ENCODE measurements around the gene OR5B2. TPM values are rescaled to one million over a fixed set of nuclear protein-coding genes. Genes with fewer than 3 reads are reported as not detected.

OR5B2 gene
- total RNA-seq: under 1 TPM in 1 of 4 donors, not detected in 3; 0.36 TPM
- not detected for polyA plus RNA-seq

DNA sequence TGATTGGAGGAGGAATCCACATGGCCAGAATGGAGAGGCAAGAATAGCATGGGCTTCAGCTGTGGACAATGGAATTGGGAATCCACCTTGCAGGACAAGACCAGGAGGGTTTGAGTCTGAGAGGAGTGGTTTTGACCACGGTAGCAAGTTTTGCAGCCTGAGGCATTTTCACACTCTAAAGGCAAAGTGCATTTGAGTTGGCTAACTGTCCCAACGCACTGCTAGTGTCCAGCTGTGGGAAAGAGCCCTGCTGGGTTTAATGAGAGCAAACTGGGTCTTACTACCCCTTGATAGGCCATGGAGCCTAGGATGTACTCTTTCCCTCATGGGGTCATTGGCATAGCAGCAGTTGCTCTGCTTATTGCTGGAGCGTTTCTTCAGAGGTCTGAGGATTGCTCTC lies at the start of gene OR5B2:
OR5B2 (minus strand) TSS at position 101 of the 400 bp plus-strand sequence. CDS start 4,860 bp downstream, outside the sequence.
- 71 to 73% methylated on average over 3 of the region's 3 CpGs for WGBS, 2 donors
- Histone ChIP-seq H3K36me3 (no peaks in the 10 kb centered on the region), H3K9me3 (no peaks in the 10 kb centered on the region), H3K4me1 (no peaks in the 10 kb centered on the region), H3K27me3 (no peaks in the 10 kb centered on the region), H3K27ac (no peak within 1 kb of the TSS), H3K4me3 (no peak within 1 kb of the TSS)
- TF ChIP-seq POLR2AphosphoS5 (IDR thresholded peaks at IDR 0.05) (no peak), POLR2A (IDR thresholded peaks at IDR 0.05) (no peak), EP300 (IDR thresholded peaks at IDR 0.05) (no peak)
- TF ChIP-seq, protein P1, sequence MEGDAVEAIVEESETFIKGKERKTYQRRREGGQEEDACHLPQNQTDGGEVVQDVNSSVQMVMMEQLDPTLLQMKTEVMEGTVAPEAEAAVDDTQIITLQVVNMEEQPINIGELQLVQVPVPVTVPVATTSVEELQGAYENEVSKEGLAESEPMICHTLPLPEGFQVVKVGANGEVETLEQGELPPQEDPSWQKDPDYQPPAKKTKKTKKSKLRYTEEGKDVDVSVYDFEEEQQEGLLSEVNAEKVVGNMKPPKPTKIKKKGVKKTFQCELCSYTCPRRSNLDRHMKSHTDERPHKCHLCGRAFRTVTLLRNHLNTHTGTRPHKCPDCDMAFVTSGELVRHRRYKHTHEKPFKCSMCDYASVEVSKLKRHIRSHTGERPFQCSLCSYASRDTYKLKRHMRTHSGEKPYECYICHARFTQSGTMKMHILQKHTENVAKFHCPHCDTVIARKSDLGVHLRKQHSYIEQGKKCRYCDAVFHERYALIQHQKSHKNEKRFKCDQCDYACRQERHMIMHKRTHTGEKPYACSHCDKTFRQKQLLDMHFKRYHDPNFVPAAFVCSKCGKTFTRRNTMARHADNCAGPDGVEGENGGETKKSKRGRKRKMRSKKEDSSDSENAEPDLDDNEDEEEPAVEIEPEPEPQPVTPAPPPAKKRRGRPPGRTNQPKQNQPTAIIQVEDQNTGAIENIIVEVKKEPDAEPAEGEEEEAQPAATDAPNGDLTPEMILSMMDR (IDR thresholded peaks at IDR 0.05): no peak
- no peak for DNase-seq
- intact Hi-C loops (cut with DNase I): no loop called here

DNA sequence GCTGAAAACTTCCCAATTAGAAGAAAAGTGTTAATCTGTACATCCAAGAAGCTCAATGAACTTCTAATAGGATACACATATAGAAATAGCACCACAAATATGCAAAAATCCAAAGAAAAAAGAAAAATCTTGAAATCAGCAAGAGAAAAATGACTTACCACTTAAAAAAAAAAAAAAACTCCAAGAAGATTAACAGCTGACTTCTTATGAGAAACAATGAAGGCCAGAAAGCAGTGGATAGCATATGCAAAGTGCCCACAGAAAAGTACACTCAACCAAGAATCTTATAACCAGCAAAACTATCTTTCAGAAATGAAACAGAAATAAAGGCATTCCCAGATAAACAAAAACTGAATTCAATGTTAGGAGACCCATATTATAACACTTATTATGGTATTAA lies 44.0 kb upstream of the OR5B2 start:
- intact Hi-C loops (cut with DNase I): no loop called here
- Histone ChIP-seq H3K27ac (no peak overlapping the region), H3K9me3 (peaks cover 0 to 4% (median 3%) of the 10 kb centered on the region in 4 donors), H3K4me3 (no peak overlapping the region), H3K4me1 (no peaks in the 10 kb centered on the region), H3K27me3 (no peaks in the 10 kb centered on the region), H3K36me3 (no peaks in the 10 kb centered on the region)
- TF ChIP-seq POLR2A (IDR thresholded peaks at IDR 0.05): no peak
- no peak for TF ChIP-seq POLR2AphosphoS5 (IDR thresholded peaks at IDR 0.05)
- no peak for TF ChIP-seq EP300 (IDR thresholded peaks at IDR 0.05)
- TF ChIP-seq, protein P1 (IDR thresholded peaks at IDR 0.05): no peak
- DNase-seq: no peak

DNA sequence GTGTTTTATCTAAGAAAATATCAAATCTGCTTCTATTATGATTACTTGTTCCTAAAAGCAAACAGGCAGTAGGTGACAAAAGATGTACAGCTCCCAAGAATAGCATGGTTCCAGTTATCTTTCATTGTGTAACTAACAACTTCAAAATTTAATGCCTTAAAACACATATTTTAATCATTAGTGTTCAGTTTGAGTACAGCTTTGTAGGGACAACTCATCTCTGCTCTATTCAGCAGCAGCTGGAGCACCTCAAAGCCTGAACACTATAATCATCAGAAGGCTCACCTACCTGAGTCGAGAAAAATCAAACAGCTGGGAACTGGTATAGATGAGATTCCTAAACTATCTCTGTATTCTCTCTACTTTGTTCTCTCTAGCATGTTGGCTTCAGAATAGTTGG lies 38.4 kb upstream of the OR5B2 start:
- H3K9me3 ChIP-seq: peaks cover 0 to 3% (median 0%) of the 10 kb centered on the region in 4 donors
- TF ChIP-seq EP300 (IDR thresholded peaks at IDR 0.05) (no peak), POLR2A (IDR thresholded peaks at IDR 0.05) (no peak), POLR2AphosphoS5 (IDR thresholded peaks at IDR 0.05) (no peak)
- TF ChIP-seq, protein P1 (IDR thresholded peaks at IDR 0.05): no peak
- no peaks in the 10 kb centered on the region for H3K4me1 ChIP-seq
- DNase-seq: no peak
- no peak overlapping the region for H3K27ac ChIP-seq
- no peaks in the 10 kb centered on the region for H3K36me3 ChIP-seq
- H3K27me3 ChIP-seq: no peaks in the 10 kb centered on the region
- intact Hi-C loops (cut with DNase I): no loop called here
- H3K4me3 ChIP-seq: no peak overlapping the region
- WGBS, 2 donors: 83 to 92% methylated on average over 1 of the region's 1 CpG

DNA sequence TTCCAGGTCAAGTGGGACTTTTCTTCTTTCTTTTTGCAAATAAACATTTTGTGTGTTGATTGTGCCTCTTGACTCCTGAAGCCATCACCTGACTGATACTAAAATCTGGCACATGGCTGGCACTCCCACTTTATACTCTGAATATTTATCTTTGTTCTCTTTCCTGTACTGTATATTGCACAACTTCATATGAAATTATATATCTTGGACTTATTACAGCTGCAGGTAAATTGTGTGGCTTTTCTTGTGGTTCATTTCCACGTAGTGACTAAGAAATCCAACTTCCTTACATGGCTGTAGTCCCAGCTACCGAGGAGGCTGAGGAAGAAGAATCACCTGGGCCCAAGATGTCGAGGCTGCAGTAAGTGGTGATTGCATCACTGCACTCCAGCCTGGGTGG lies 37.8 kb upstream of the OR5B2 start:
- intact Hi-C loops (cut with DNase I): no loop called here
- Histone ChIP-seq H3K9me3 (peaks cover 0 to 2% (median 0%) of the 10 kb centered on the region in 4 donors), H3K27ac (no peak overlapping the region), H3K36me3 (no peaks in the 10 kb centered on the region), H3K27me3 (no peaks in the 10 kb centered on the region), H3K4me3 (no peak overlapping the region), H3K4me1 (no peaks in the 10 kb centered on the region)
- WGBS, 2 donors: 43 to 56% methylated on average over 3 of the region's 3 CpGs
- TF ChIP-seq, protein P1 (IDR thresholded peaks at IDR 0.05): no peak
- no peak for TF ChIP-seq POLR2A (IDR thresholded peaks at IDR 0.05)
- no peak for TF ChIP-seq EP300 (IDR thresholded peaks at IDR 0.05)
- no peak for TF ChIP-seq POLR2AphosphoS5 (IDR thresholded peaks at IDR 0.05)
- no peak for DNase-seq

DNA sequence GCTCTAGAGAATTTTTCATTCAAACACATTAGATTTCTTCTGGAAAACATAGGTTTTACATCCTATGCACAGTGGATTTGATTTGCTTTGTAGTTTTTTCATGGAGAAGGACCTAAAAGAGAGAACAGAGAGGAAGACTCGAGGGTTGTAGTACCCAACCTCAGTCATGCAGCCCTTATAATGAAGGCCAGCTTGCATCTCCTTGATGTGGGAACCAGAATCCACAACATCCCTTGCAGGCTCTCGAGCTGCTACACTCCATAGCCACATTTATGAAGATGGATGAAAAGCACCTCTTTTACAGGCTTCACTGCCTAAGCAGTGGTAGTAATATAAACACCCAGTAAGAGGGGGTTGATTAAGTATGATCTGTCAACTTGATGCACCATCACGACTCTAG lies 23.7 kb upstream of the OR5B2 start:
- TF ChIP-seq POLR2A (IDR thresholded peaks at IDR 0.05): no peak
- Histone ChIP-seq H3K4me3 (no peak overlapping the region), H3K27ac (no peak overlapping the region), H3K27me3 (no peaks in the 10 kb centered on the region), H3K9me3 (no peaks in the 10 kb centered on the region), H3K36me3 (no peaks in the 10 kb centered on the region), H3K4me1 (no peaks in the 10 kb centered on the region)
- whole genome bisulfite sequencing, 2 donors: 50 to 56% methylated on average over 3 of the region's 3 CpGs
- DNase-seq: no peak
- intact Hi-C loops (cut with DNase I): no loop called here

Data from sigmoid colon (tissue), 7 donors.